Hematopoietic multipotent progenitor cell treated with erythropoietin and hydrocortisone succinate and interleukin-3 and kit ligand, for 8 days (in vitro differentiated cells): ENCODE results near the gene SNCA.

Experiments
- DNase-seq: peaks from one replicate; pipeline ENCODE4 v3.0.0-alpha.2; 2015

Gene SNCA

DNA sequence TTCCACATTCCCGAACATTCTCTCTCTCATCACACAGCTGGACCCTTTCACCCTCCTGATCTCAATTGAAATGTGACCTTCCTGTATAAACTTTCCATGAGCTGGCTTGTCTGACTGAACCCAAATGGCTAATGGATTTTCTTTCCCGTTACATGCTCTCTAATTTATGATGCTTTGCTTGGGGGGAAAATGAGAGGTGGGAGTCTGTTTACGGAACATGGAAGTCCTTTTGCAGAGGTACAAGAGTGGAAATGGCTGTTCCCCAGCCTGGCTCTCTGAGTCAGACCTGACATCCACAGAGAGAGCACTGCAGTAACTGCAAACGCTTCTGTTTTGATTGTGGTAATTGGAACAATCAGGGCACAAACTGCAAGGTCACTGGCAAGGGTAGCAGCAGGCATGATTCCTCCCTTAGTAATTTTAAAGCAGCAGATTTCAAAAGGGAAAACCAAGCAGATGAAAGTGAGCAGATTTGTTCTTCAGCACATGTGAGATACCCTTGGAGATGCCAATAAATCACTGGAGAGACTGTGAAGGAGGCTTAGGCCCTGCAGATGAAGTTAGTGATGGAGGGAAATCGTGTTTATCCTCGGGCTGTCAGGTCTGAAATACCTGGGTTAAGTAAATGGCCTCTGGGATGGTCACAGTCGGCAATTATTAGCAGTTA is 83.9 kb downstream of the SNCA start:
- no peak for DNase-seq

DNA sequence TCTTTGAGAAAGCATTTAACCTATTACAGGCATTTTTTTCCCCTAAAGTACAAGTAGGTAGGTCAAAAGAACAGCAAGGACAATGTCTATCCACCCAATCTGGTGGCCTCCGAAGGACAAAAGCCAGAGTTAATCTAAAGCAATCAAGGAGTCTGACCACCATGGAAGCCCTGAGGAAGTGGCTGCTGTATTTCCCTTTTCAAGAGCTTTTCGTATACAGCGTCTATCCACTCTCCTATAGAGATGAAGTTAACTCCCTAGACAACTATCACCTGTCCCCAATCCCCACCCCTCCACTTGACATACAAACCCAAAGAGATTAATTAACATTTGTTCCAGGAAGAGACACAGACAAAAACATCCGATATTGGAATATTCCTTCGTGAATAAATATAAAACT is 85.5 kb downstream of the SNCA start:
- DNase-seq, result no peak

- DNase-seq, result no peak
Measured at GRCh38 chr4:89746377-89746776, 90.6 kb downstream of the SNCA start.

DNA sequence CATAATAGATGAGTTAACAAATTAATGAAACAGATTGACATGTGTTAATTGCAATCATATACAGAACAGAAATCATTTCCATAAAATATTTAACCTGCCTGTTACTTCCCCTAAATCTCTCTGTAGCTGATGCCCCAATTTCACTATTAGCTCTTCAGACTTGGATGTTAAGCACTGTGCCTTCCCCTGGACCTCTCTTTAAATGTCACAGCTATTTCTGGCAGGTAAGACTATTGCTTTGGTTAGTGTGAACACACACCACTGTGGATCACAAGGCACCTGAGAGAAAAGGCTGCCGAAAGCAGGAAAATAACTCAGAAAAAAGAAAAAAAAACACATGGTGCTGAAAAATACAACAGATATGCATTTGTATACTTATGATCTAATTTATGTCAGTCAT is 91.3 kb downstream of the SNCA start:
- no peak for DNase-seq

DNA sequence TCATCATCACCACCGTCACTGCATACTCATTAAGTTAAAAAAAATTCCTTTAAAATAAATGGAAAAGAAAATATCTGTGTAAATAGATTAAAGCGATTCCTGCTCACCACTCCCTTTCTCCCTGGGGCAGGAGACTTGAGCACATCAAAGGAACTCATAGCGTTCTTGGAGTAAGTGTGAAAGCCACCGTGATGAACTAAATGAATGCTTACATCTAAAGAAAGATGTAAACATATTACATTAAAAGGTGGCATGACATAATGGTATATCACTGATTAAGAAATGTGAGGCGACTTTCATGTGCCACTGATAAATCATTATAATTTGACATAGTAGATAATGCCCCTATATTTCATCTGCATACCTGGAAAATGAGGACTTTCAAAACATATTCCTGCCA is 92.0 kb downstream of the SNCA start:
- no peak for DNase-seq

- no peak for DNase-seq
Measured at GRCh38 chr4:89741768-89742167, 95.2 kb downstream of the SNCA start.

- no peak for DNase-seq
Measured at GRCh38 chr4:89739311-89739988, 97.5 kb downstream of the SNCA start.

GRCh38 chr4:89737888-89738287 is 99.1 kb downstream of the SNCA start:
- DNase-seq, result no peak

- DNase-seq, result no peak
Measured at GRCh38 chr4:89733946-89734345, 103.0 kb downstream of the SNCA start.

DNA sequence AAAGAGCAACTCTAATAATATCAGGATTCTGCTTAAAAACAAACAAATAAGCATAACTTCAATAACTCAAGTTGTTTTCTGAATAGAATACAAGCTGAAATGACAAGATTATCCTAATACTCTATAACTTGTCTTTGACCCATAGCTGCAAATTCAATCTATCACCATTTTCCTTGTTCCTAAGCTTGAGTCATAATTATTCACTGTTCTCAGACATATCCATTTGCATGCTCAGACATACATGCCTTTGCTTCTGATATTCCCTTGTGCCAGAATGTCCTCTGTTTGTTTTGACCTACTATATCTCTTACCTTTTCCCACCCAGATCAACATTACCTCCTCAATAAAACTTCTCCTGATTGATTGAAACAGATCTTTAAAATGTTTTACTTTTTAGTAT is 109.7 kb downstream of the SNCA start:
- no peak for DNase-seq

- DNase-seq, result no peak
Measured at GRCh38 chr4:89725268-89725667, 111.7 kb downstream of the SNCA start.

DNA sequence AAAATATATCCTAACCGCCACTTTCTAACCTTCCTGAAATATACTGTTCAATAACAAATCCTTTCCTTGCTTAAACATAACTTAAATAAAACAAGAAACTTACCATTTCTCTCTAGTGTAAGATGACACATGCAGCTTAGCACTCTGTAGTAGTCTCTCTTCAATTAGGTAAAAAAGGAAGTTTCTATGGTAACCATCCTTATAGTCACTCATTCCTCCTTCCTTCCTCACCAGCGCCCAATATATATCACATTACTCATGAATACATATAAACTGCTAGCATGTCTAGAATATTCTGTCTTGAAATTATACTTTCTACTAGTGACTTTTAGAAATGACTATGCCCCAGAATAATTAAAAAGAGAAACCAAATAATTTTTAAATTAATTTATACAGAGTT is 112.2 kb downstream of the SNCA start:
- no peak for DNase-seq

DNA sequence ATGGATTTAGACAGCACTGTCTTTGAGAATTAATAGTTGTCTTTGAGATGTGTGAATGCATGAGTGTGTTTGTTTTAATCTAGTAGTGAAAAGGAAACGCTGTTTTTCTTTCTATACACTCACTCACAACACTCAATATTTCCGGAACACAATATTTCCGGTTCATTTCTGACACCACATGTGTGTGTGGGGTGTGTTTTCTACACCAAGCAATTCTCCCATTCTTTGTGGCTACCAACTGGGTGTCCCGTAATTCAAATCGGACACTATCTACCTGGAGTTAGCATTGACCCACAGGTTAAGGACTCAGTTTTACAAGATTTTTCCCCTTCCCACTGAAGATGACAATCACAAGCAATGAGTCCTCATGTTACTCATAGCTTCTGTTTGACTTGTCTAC is 113.9 kb downstream of the SNCA start:
- DNase-seq, result no peak

GRCh38 chr4:89722517-89722916 is 114.4 kb downstream of the SNCA start:
- DNase-seq, result peak; percentile 14

GRCh38 chr4:89720981-89721380 is 116.0 kb downstream of the SNCA start:
- DNase-seq, result no peak

DNA sequence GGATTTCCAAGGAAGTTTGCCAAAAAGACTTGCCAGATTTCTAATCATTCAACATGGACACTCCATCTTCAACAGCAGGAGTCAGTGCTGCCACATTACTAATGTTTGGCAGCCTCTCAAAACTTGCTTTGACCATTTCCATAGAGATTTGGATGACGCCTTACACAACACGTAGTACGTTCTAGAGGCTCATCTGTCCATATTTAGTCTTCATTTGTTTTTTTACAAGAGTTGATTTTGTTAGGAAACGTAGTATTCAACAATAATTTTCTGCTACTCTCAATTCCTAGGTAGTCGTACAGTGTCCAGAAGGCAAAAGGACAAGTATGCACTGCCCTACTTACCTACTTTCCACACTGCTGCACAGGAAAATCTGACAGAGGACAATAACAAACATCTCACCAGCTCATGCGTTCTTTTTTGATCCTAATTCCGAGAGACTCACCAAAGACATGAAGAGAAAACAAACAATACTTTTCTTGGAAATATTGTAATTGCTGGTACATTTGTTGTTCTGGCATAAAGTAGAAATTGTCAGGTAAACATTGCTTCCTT is 117.3 kb downstream of the SNCA start:
- no peak for DNase-seq

GRCh38 chr4:89716893-89717292 is 120.1 kb downstream of the SNCA start:
- no peak for DNase-seq

GRCh38 chr4:89715631-89716030 is 121.3 kb downstream of the SNCA start:
- DNase-seq, result no peak

GRCh38 chr4:89712827-89713226 is 124.1 kb downstream of the SNCA start:
- no peak for DNase-seq

- no peak for DNase-seq
Measured at GRCh38 chr4:89712141-89712540, 124.8 kb downstream of the SNCA start.

- DNase-seq, result no peak
Measured at GRCh38 chr4:89708903-89709421, 128.0 kb downstream of the SNCA start.

- no peak for DNase-seq
Measured at GRCh38 chr4:89707467-89707866, 129.5 kb downstream of the SNCA start.

- no peak for DNase-seq
Measured at GRCh38 chr4:89704651-89705395, 132.1 kb downstream of the SNCA start.
